Keratinocyte (primary cell): ENCODE results near the gene PGM2L1. TPM values are rescaled to one million over a fixed set of nuclear protein-coding genes. Genes with fewer than 3 reads are reported as not detected.

Experiments used
- DNase-seq: peaks from one replicate; pipeline ENCODE4 v3.0.0-alpha.2; 2011; ENCODE audit warnings: low read depth, missing footprints, low spot score
- FAIRE-seq: peaks from 2 replicates; lab custom pipeline; 2011; peaks lifted over from hg19 to GRCh38; lab: Jason Lieb, UNC
- H2AFZ ChIP-seq: 2 replicates; pipeline ENCODE4 v1.6.0; 2012; ENCODE audit warnings: low read length, control low read depth, inconsistent platforms; ENCODE audit not compliant: control insufficient read depth
- H3K27ac ChIP-seq: 2 replicates; pipeline ENCODE4 v1.5.1; 2011; ENCODE audit warnings: low read length; ENCODE audit not compliant: control insufficient read depth, insufficient read depth
- H3K27me3 ChIP-seq: 3 replicates; pipeline ENCODE4 v1.6.0; 2011; ENCODE audit warnings: low read length; ENCODE audit not compliant: control insufficient read depth, insufficient read depth; ENCODE audit errors: extremely low read depth
- H3K36me3 ChIP-seq, 2 experiments: 2 replicates in 1 of 2; 3 replicates in 1 of 2; pipeline ENCODE4 v1.5.1; 2011; ENCODE audit warnings: low read length in 2 of 2, mild to moderate bottlenecking in 1 of 2; ENCODE audit not compliant: control insufficient read depth in 2 of 2, insufficient read depth in 2 of 2; ENCODE audit errors: extremely low read depth in 1 of 2
- H3K4me1 ChIP-seq: 3 replicates; pipeline ENCODE4 v1.5.1; 2011; ENCODE audit warnings: low read length; ENCODE audit not compliant: control insufficient read depth, insufficient read depth; ENCODE audit errors: extremely low read depth
- H3K4me2 ChIP-seq: 3 replicates; pipeline ENCODE4 v1.6.0; 2011; ENCODE audit warnings: low read depth, low read length; ENCODE audit not compliant: control insufficient read depth, insufficient read depth; ENCODE audit errors: extremely low read depth
- H3K4me3 ChIP-seq, 3 experiments: fragments of 200-600 bp in 1 of 3; sonication (generic) in 1 of 3; 2 replicates in 2 of 3; 3 replicates in 1 of 3; pipeline ENCODE4 v1.5.1; 2011 to 2016; ENCODE audit warnings: low read length in 3 of 3, mild to moderate bottlenecking in 3 of 3, control low read depth in 2 of 3, inconsistent platforms in 1 of 3, low read depth in 1 of 3, mixed read lengths in 1 of 3, mixed run types in 1 of 3, moderate library complexity in 1 of 3; ENCODE audit not compliant: control insufficient read depth in 2 of 3, insufficient read depth in 2 of 3; ENCODE audit errors: extremely low read depth in 1 of 3
- H3K79me2 ChIP-seq: 2 replicates; pipeline ENCODE4 v1.6.0; 2012; ENCODE audit warnings: low read length; ENCODE audit not compliant: control insufficient read depth, insufficient read depth
- H3K9ac ChIP-seq: 3 replicates; pipeline ENCODE4 v1.6.0; 2011; ENCODE audit warnings: low read length; ENCODE audit not compliant: control insufficient read depth, insufficient read depth; ENCODE audit errors: extremely low read depth
- H3K9me1 ChIP-seq: 3 replicates; pipeline ENCODE4 v1.6.0; 2011; ENCODE audit warnings: low read length; ENCODE audit not compliant: control insufficient read depth, insufficient read depth; ENCODE audit errors: extremely low read depth
- H3K9me3 ChIP-seq: 2 replicates; pipeline ENCODE4 v1.5.1; 2012; ENCODE audit warnings: low read depth, low read length; ENCODE audit not compliant: control insufficient read depth
- H4K20me1 ChIP-seq: 3 replicates; pipeline ENCODE4 v1.6.0; 2011; ENCODE audit warnings: low read length; ENCODE audit not compliant: control insufficient read depth, insufficient read depth; ENCODE audit errors: extremely low read depth
- CTCF ChIP-seq, 3 experiments: IDR thresholded peaks in 1 of 3; conservative IDR thresholded peaks in 1 of 3; optimal IDR thresholded peaks in 1 of 3; 2 replicates in 2 of 3; 3 replicates in 1 of 3; pipeline versions ENCODE3 to v1.5.1; 2011; ENCODE audit warnings: low read length in 3 of 3, mild to moderate bottlenecking in 3 of 3, moderate library complexity in 2 of 3, control low read depth in 1 of 3, inconsistent platforms in 1 of 3; ENCODE audit not compliant: insufficient read depth in 2 of 3; ENCODE audit errors: extremely low read depth in 1 of 3
- EZH2 ChIP-seq: IDR thresholded peaks from one replicate; pipeline ENCODE4 v1.6.1; 2012; ENCODE audit warnings: inconsistent platforms, mild to moderate bottlenecking, low read length, moderate library complexity
- dilution Hi-C: fragments of 300-500 bp; cut with MboI; formaldehyde crosslinking; loops from one replicate; pipeline ENCODE4 v1.7.0; 2020; ENCODE audit warnings: low sequenced_read_pairs; ENCODE audit not compliant: extremely low pct_ligation_motif_present
- polyA plus RNA-seq, 5 experiments: library from polyadenylated mRNA; depleted of rRNA in 3 of 5; stranded (reverse) in 3 of 5; stranded (forward) in 1 of 5; unstranded in 1 of 5; fragments of >200 nt; gene quantifications; 1 replicate in 1 of 5; 2 replicates in 3 of 5; 3 replicates in 1 of 5; pipeline versions ENCODE4 v1.2.1 to v1.2.3, GENCODE V29; 2011 to 2012; ENCODE audit warnings: missing spikeins in 2 of 5, low read depth in 1 of 5, low replicate concordance in 1 of 5

PGM2L1 gene
- polyA plus RNA-seq, 1 donor (not counting 4 experiments of a cell fraction or from before 2014, with no cell fraction given) = 3.1 TPM

- no peak for TF ChIP-seq EZH2
- TF ChIP-seq CTCF (optimal IDR thresholded peaks at IDR 0.05 in 1 of 3, IDR thresholded peaks at IDR 0.05 in 1 of 3, conservative IDR thresholded peaks at IDR 0.05 in 1 of 3; ENCODE audit: extremely low read depth in 1 of 3, insufficient read depth in 2 of 3, low read length in 3 of 3) = no peak
- Histone ChIP-seq H3K4me1 (peaks cover 7% of the 10 kb centered on the region), H3K27ac (no peak overlapping the region), H3K9me3 (no peaks in the 10 kb centered on the region), H2AFZ (no peak overlapping the region), H3K9me1 (no peaks in the 10 kb centered on the region), H4K20me1 (no peaks in the 10 kb centered on the region), H3K36me3 (peaks cover 0 to 2% of the 10 kb centered on the region in 2 experiments), H3K79me2 (no peaks in the 10 kb centered on the region), H3K9ac (no peak overlapping the region), H3K4me2 (no peak overlapping the region), H3K4me3 (no peak overlapping the region), H3K27me3 (no peaks in the 10 kb centered on the region)
- DNase-seq (no peak), FAIRE-seq (no peak)
- dilution Hi-C loops = no loop called here
These were observed 28.1 kb downstream of the PGM2L1 start for GRCh38 chr11:74370123-74370522.

- Histone ChIP-seq H3K36me3 (peaks cover 0 to 2% of the 10 kb centered on the region in 2 experiments), H3K9me3 (no peaks in the 10 kb centered on the region), H3K9ac (no peak overlapping the region), H3K4me1 (peaks cover 7% of the 10 kb centered on the region), H2AFZ (no peak overlapping the region), H3K4me2 (no peak overlapping the region), H3K4me3 (no peak overlapping the region), H3K9me1 (no peaks in the 10 kb centered on the region), H3K27ac (no peak overlapping the region), H4K20me1 (no peaks in the 10 kb centered on the region), H3K79me2 (no peaks in the 10 kb centered on the region), H3K27me3 (no peaks in the 10 kb centered on the region)
- dilution Hi-C loops = no loop called here
- FAIRE-seq = no peak
- no peak for DNase-seq
- TF ChIP-seq CTCF (optimal IDR thresholded peaks at IDR 0.05 in 1 of 3, IDR thresholded peaks at IDR 0.05 in 1 of 3, conservative IDR thresholded peaks at IDR 0.05 in 1 of 3; ENCODE audit: extremely low read depth in 1 of 3, insufficient read depth in 2 of 3, low read length in 3 of 3) (no peak), EZH2 (no peak)
These were observed 30.4 kb downstream of the PGM2L1 start for GRCh38 chr11:74367881-74368280.
